ENCODE data around the gene RNF181.
A peak's percentile ranks its signal among the peaks of the same experiment; 100 is the strongest.
"Not testable (repeated sequence)": the region's sequence is repeated elsewhere in the genome, so short reads cannot be mapped to it uniquely, and the experiment has no call there.

RNF181 gene

DNA sequence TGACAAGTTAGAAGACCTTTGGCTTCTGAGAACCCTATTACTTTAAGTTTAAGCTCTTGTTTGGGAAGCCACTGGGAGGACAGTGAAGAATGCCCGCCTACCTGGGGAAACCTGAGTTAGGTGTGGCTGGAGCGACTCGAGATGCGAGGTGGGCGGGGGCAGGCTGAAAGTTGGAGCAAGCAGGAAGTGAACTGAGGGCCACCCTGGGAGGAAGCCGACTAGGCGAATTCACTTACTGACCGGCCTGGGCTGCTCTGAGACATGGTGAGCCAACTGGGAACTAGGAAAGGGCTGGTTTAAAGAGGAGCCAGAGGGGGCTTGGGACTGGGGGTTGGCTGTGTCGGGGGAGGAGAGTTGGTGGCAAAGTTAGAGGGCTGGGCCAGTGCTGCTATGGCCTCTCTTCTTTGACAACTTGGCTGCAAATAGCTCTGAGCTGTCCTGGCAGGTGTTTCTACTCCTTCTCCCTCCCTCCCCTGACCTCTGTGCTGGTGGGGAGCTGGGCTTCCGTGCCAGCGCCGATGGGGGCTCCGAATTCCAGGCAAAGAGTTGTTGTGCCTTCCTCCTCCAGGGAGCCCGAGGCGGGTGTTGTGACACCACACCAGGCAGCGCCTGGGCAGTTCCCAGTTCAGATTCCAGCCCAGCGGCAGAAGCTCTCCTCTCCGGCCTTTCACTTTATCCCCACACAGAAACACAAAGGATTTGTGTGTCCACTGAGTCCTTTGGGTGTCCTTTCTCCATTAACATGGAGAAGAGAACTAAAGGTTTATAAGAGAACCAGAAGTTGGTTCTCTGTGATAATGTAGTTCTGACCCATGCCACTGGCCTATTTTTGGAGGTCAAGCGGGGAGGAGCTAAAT, 17.9 kb upstream of the RNF181 start, which contains the start of gene VAMP8:
TSS of gene VAMP8 (plus strand) at position 201 of the 857 bp plus-strand sequence. CDS start at position 262, 61 bp downstream.
- no peak for DNase-seq (ENCODE audit: low spot score)

DNA sequence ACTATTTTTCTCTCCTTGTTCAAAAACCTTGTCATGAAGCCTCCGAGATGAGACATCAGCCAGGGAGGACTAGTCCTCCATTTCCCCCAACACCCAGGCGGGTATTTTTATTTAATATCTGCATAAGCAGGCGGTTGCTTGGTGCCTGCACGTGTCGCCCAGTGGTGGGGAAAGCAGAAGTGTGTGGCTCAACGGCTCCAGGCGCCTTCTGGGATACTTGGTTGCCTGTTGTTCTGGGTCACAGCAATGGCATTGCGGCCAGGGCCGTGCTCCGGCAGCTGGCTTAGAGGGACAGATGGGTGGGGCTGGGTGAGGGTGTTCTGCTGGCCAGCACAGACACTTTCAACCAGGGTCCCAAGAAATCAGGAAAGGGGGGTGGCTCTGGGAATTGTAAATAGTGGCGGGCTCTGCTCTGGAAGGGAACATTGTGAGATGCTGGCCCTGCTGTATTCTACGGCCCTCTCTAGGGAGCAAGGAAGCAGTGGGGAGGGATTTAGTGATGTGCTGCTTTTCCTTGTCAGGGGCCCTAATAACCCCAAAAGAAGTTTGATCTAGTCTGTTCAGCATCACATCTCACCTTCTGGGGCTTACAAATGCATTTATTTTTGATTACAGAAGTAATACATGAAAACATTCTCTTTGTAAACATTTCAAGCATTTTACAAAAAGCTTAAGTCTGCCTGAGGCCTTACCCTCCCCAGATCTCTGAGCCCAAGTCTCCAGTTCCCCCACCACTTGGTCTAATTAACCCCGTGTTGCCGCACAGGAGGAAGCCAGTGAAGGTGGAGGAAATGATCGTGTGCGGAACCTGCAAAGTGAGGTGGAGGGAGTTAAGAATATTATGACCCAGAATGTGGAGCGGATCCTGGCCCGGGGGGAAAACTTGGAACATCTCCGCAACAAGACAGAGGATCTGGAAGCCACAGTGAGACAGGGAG, 17.0 kb upstream of the RNF181 start:
- DNase-seq (ENCODE audit: low spot score): no peak

DNA sequence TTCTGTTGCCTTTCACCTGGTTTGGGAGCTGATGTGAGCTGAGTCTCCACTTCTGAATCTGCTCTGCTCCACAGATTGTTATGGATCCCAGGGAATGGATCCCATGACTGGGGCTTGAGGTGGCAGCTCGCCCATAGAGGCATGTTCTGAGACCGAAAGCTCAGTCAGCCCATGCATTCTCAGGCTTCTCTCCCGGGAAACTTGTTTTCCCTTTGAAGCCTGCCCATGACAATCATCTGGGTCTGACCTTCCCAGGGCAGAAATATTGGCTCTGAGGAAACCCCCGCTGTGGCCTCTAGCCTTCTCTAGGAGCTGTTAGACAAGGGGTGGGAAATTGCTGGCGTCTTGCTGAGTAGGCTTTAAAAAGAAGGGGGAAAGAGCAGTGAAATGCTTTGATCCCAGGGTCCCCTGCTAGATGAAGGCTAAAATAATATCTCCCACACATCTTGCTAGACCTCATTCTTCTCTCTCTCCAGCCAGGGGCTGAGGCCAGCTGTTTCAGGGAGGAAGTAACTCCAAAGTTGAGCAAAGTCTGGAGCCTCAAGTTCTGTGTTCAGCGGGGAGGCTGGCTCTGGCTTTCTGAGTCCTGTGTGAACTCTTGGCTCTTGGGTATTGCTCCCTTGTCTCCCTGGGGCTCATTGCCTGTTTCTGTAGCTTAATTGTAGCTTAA, 16.1 kb upstream of the RNF181 start:
- no peak for DNase-seq (ENCODE audit: low spot score)

DNA sequence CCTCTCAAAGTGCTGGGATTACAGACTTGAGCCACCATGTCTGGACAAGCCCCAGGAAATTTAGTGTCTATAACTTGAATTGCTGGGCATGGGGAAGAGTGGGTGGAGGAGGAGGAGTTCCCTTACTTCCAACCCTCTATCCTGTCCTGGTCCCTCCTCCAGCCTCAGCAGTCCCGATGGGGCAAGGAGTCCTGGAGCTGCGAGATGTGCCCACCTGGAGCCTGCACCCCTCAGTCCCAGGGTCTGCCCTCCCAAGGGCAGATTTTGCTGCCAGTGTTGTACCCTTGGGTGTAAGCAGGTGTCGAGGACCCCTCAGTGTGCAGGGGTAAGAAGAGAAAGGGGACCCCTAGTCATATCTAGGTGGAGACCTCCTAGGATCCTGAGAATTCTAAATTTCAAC, 15.3 kb upstream of the RNF181 start:
- DNase-seq (ENCODE audit: low spot score): no peak

DNA sequence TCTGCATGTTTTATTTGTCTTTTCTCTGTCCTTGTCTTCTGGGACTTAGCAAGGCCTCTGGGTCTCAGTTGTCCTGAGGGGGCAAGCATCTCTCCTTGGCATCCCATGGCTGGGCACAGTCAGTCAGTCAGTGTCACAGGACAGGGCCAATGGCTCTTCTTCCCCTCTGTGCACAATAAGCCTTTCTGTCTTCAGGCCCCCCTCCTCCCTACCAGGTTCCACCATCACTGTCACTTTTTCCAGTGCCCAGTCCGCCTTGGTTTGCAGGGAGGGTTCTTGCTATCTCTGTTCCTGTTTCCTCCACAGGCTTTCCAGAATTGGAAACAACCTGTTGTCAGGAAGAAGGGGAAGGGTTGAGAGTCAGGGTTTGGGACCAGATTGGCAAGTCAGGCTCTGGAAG, 13.1 kb upstream of the RNF181 start:
- DNase-seq (ENCODE audit: low spot score): no peak

DNA sequence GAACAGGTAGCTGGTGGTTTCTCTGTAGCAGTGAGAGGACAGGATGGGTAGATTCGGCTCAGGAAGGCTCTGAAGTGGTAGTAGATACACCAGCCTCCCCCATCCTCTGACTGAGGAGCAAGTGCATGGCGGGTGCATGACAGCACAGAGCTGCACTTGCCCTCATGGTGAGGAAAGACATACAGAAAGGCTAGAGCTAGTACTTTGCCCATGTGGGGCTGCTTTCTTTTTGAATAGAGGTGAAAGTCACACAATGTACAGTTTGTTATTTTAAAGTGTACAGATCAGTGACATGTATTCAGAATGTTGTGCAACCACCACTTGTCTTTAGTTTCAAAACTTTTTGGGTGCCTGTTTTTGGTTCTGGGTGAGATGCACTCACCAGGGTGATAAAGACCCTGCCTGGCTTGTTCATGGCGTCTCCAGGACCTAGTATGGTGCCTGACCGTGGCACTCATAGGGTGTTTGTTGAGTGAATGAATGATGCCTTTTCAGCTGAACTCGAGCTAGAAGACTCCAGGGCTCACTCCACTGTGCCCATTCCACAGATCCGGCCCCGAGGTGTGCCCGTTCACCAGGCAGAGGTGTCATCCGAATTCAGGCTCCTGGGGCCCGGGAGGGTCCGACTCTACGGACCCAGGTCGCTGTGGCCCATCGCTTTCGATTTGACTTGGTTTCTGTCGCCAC, 11.7 kb upstream of the RNF181 start:
- DNase-seq (ENCODE audit: low spot score): no peak

DNA sequence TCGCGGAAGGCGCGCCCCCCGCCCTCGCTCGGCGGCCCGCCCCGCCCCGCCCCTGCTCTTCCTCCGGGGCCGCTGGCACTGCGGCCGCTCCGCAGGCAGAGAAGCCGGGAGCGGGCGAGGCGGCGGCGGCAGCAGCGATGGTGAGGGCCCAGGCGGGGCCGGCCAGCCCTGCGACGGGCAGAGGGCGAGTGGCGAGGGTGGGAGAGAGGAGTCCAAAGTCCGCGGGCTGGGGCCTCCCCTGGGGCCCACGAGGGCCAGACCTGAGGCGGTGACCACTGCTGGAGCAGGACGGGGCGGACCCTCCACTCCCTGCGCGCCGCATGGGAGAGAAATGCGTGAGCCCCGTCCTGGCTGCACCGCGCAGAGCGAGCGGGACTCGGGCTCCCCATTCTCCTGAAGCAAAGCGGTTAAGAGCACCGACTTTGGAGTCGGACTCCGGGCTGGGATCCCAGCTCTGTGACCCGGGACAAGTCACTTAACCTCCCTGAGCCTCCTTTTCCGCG, 11.1 kb upstream of the RNF181 start, which contains the start of gene VAMP5:
TSS of gene VAMP5 (plus strand) at position 78 of the 503 bp plus-strand sequence. CDS start at position 138, 60 bp downstream.
- DNase-seq (ENCODE audit: low spot score): peak; percentile 82

DNA sequence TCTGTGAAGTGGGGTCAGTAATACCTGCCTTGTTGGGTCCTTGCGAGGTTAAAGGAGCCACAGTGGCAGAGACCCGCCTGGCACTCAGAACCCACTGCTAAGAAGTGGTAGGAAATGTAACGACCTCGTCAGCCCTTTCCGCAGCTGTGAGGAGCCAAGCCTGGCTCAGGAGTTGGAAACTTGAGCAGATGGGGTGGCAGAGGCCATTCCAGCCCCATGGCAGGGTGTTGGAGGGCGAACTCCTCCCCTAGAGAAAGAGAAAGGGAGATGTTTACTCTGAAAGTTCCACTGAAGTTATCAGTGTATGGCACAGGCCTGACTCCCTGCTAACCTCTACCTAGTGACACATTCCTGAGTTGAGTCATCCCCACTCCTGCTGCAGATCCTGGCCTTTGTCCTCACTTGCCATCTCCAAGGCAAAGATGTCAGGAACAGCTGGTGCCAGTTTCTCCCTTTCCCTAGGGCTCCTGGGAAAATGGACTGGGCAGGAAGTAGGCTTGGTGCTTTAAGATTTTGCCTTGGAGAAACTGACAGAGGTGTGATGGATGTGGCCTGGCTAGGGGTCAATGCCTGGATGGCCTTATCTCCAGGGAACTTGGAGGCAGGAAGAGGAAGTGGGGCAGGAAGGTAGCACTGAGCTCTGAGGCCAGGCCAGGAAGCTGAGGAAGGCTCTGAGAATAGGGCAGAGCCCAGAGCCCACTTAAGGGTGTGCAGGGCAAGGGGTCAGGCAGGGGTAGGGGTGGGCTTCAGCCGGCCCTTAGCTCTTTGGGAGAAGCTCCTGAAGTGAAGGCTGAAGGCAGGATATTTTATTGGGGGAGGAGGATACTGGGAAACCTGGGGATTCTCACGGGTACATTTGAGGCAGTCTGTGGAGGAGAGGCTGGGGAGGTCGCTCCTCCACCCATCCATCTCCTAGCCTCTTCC, 10.4 kb upstream of the RNF181 start:
- DNase-seq (ENCODE audit: low spot score): peak; percentile 59

DNA sequence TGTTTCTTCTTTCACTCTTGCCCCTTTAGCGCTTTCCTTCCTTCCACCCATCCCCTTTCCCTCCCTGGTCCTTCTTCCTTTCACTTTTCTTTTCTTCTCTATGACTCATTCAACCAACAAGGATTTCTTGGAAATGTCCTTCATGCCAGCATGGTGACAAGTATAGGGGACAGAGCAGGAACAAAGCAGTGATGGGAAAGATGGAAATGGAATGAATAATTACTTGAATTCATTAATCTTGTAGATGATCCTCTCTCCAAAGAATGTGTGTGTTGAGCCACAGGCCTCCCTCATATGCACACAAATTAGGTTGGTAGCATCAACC, 9.8 kb upstream of the RNF181 start:
- peak; percentile 56 for DNase-seq (ENCODE audit: low spot score)

DNA sequence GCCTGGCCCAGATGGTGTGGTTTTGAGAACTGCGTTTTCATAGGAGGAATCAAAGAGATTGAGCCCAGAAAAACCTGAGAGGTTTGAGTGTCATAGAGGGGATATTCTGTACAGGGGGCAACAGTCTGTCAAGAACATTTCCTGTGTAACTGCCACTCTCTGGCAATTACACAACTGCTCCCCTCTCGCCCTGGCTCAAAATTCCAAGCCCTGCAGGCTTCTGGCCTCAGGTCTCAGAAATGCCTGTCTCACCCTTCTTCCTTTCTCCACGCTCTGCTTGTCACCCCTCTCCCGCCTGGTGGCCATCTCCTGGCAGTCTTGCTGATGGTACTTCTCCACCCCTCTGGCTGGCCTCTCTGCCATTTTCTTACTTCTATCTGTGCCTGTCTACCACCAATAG, 7.3 kb upstream of the RNF181 start:
- no peak for DNase-seq (ENCODE audit: low spot score)

DNA sequence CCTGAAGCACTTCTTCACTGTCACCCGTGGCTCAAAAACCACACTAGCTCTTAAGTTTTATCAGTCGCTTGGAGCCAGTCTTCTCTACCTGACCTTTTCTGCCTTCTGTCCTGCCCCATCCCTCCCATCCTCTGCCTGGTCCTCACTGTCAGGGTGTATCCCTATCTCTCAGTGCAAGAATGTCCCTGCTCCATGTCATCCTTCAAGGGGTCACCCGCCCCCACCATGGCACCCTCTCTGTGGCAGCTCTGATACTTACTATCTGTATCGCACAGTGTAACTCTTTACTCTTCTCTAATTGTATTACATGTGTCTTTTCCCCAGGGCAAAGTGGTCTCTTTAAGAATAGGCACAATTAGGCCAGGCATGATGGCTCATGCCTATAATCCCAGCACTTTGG, 6.9 kb upstream of the RNF181 start:
- no peak for DNase-seq (ENCODE audit: low spot score)

DNA sequence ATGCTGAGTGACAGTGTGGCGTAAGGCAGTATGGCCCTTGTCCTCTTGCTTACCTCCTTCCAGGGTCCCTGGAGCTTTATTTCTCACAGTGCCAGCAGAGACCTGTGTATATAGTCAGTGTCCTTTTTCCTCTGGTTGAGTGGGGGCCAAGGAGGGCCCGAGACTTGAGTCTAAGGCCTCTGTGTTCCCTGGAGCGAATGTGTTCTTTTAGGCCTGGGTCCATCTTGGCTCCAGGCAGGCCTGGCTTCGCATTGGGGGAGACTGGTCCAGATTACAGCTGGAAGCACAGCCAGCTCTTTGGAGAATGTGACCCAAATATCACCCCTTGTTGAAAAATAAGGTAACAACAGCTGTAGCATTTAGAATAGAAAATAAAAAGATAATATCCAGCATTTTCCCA, 6.4 kb upstream of the RNF181 start:
- DNase-seq (ENCODE audit: low spot score): no peak

DNA sequence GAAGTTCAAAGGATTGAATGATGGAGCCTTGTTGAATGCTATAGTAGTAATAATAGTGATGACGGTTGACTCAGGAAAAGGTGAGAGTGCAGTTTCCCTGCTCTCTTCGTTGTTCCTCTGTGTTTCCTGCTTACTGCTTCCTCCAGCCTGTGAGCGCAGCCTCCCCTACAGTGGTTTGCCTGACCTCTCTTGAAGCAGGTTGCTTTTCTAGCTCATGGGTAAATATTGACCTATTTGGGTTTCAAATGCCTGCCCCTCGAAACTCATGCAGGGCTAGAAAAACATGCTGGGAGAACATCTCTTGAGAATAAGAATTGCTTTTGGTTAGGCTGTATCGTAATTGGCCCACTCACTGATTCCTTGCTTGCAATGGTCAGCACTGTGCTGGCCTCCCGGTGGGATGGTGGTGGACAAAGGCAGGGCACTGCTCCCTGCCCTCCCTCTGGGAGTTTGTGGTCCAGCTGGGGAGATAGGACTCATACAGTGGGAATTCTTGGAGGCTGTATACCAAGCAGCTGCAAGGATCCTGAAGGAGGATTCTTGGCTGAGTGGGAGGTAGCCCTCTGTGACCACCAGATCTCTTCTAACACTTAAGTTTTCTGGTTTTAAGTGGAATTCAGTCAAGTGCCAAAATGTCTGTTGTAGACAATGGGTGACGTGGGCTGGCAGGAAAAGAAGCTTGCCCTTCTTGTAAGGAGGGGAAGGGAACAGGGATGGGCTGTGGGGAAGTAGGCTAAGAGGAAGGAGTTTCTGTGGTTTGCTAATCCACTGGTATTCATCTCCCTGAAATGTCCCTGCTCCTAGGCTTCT, 5.4 kb upstream of the RNF181 start:
- DNase-seq (ENCODE audit: low spot score): peak; percentile 90

DNA sequence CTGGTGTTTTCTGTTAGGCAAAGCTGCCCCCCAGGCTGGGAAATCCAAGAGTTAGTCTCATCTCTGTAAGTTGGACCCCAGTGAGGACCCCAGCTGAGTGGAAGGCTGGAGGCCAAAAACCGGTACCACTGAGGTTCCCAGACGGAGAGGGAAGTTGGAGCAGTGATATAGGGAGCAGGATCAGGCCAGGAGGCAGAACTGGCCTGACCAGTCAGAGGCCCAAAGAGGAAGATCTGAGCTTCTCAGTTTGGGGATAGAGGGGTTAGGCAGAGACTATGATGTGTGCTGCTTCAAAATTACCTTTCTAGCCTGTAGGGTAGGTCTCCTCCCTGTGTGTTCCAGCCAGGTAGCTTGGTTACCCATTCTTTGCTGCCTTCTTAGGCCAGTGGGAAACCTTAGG, 4.6 kb upstream of the RNF181 start:
- no peak for DNase-seq (ENCODE audit: low spot score)

DNA sequence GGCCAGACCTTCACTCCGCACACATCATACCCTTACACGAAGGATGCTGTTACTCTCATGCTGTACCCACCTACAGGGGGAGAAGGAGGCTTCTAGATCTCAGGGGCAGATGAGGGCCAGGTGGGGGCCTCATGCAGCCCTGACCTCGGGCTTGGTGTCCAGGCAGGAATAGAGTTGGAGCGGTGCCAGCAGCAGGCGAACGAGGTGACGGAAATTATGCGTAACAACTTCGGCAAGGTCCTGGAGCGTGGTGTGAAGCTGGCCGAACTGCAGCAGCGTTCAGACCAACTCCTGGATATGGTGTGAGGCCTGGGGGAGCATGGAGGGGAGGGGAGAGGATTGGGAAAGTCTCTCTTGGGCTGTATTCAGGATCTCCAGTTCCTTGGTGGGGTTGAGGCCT, 4.0 kb upstream of the RNF181 start:
- DNase-seq (ENCODE audit: low spot score): no peak

DNA sequence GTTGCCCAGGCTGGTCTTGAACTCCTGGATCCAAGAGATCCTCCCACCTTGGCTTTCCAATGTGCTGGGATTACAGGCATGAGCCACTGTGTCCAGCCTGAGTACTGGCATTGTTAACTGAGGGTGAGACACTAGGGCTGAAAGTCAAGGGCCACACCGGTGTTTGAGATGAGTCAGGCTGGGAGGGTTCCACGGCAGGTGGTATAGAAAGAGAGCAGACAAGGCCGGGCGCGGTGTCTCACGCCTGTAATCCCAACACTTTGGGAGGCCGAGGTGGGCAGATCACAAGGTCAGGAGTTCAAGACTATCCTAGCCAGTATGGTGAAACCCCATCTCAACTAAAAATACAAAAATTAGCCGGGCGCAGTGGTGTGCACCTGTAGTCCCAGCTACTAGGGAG, 3.2 kb upstream of the RNF181 start:
- not testable (repeated sequence) for DNase-seq (ENCODE audit: low spot score)

DNA sequence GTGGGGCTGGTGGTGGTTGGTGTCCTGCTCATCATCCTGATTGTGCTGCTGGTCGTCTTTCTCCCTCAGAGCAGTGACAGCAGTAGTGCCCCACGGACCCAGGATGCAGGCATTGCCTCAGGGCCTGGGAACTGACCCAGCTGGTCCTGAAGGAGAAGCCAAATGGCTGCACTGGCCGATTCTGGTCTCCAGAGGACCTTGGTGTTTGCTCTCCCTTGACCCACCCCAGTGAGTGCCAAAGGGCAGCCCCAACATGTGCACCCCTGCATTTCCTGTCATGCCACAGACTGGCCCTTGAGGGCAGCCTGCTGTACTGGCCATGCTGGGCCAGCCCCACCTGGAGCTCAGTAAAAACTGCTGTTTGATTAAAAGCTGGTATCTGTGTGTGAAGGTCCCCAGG, 2.5 kb upstream of the RNF181 start:
- no peak for DNase-seq (ENCODE audit: low spot score)

DNA sequence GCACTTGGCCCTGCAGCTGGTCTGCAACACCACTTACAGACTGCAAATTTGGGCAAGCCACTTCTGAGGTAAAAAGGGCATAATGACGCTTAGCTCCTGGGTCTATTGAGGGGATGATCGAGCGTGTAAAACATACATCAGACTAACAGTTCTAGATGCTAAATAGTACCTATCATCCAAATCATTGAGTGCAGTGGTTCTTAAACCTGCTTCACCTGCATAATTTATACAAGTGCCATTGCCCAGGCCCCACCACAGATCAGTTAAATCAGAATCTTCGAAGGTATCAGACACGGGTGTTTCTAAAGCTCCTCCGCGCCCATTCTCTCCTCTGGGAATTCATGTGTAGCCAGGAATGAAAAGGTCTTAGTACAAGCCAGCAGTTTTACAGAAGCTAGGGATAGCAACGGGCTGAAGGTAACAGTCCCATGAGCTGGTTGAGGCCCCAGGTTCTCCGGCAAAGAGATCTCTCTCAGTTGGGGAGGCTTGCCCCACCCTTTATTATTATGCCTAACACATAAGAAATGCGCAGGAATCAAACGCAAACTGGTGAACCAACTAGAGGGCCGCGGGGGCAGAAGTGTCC, 737 bp upstream of the RNF181 start:
- no peak for DNase-seq (ENCODE audit: low spot score)

DNA sequence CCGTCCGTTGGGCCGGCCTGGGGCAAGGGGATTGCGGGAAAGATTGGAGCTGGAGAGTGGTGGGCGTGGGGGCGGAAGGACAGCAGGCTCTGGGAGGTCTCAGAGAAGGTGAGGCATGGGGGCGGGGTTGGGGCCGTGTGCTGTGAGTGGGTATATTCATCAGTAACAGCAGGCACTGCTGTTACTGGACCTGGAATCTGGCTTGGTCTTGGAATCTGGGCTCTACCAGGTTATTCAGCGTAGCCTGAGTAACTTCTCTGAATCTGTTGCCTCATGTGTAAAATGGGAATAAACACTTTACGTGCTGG, 435 bp downstream of the RNF181 start:
- no peak for DNase-seq (ENCODE audit: low spot score)
